Activated CD4-positive, alpha-beta T cell treated with anti-CD3 and anti-CD28 coated beads, Interleukin-2, amount 50 U/mL, for 16 hours (primary cell): ENCODE data around the gene GSN.

ENCODE experiments used
- DNase-seq: peaks from one replicate; pipeline ENCODE4 v3.0.0-alpha.2; 2020

GSN gene

GRCh38 chr9:121274851-121275250, 6.9 kb downstream of the GSN start:
- DNase-seq = no peak

- DNase-seq = no peak
These were observed 8.1 kb downstream of the GSN start for GRCh38 chr9:121275781-121276658.

GRCh38 chr9:121277026-121277425, 9.1 kb downstream of the GSN start:
- no peak for DNase-seq

GRCh38 chr9:121277518-121278295, 9.7 kb downstream of the GSN start:
- DNase-seq = no peak

GRCh38 chr9:121278477-121279261, 10.7 kb downstream of the GSN start:
- peak; percentile 67 for DNase-seq

- no peak for DNase-seq
These were observed 11.9 kb downstream of the GSN start for GRCh38 chr9:121279776-121280388.

GRCh38 chr9:121280715-121281613, 13.0 kb downstream of the GSN start:
- no peak for DNase-seq

- DNase-seq = no peak
These were observed 13.8 kb downstream of the GSN start for GRCh38 chr9:121281614-121282276.

GRCh38 chr9:121282277-121283079, 14.5 kb downstream of the GSN start:
- DNase-seq = no peak

GRCh38 chr9:121283080-121283398, 15.1 kb downstream of the GSN start:
- DNase-seq = no peak

- no peak for DNase-seq
These were observed 16.1 kb downstream of the GSN start for GRCh38 chr9:121283856-121284732.

GRCh38 chr9:121284733-121285451, 16.9 kb downstream of the GSN start:
- no peak for DNase-seq

- no peak for DNase-seq
These were observed 18.1 kb downstream of the GSN start for GRCh38 chr9:121285835-121286687.

GRCh38 chr9:121286688-121286972, 18.7 kb downstream of the GSN start:
- DNase-seq = no peak

GRCh38 chr9:121286973-121287741, 19.2 kb downstream of the GSN start:
- DNase-seq = no peak

- no peak for DNase-seq
These were observed 20.7 kb downstream of the GSN start for GRCh38 chr9:121288673-121289025.
